Keratinocyte (primary cell): Measurements from ENCODE around the gene RGS18. TPM values are rescaled to one million over a fixed set of nuclear protein-coding genes. Genes with fewer than 3 reads are reported as not detected.

Experiments used
- DNase-seq: peaks from one replicate; pipeline ENCODE4 v3.0.0-alpha.2; 2011; ENCODE audit warnings: low read depth, missing footprints, low spot score
- FAIRE-seq: peaks from 2 replicates; lab custom pipeline; 2011; peaks lifted over from hg19 to GRCh38; lab: Jason Lieb, UNC
- H2AFZ ChIP-seq: 2 replicates; pipeline ENCODE4 v1.6.0; 2012; ENCODE audit warnings: low read length, control low read depth, inconsistent platforms; ENCODE audit not compliant: control insufficient read depth
- H3K27ac ChIP-seq: 2 replicates; pipeline ENCODE4 v1.5.1; 2011; ENCODE audit warnings: low read length; ENCODE audit not compliant: control insufficient read depth, insufficient read depth
- H3K27me3 ChIP-seq: 3 replicates; pipeline ENCODE4 v1.6.0; 2011; ENCODE audit warnings: low read length; ENCODE audit not compliant: control insufficient read depth, insufficient read depth; ENCODE audit errors: extremely low read depth
- H3K36me3 ChIP-seq, 2 experiments: 2 replicates in 1 of 2; 3 replicates in 1 of 2; pipeline ENCODE4 v1.5.1; 2011; ENCODE audit warnings: low read length in 2 of 2, mild to moderate bottlenecking in 1 of 2; ENCODE audit not compliant: control insufficient read depth in 2 of 2, insufficient read depth in 2 of 2; ENCODE audit errors: extremely low read depth in 1 of 2
- H3K4me1 ChIP-seq: 3 replicates; pipeline ENCODE4 v1.5.1; 2011; ENCODE audit warnings: low read length; ENCODE audit not compliant: control insufficient read depth, insufficient read depth; ENCODE audit errors: extremely low read depth
- H3K4me2 ChIP-seq: 3 replicates; pipeline ENCODE4 v1.6.0; 2011; ENCODE audit warnings: low read depth, low read length; ENCODE audit not compliant: control insufficient read depth, insufficient read depth; ENCODE audit errors: extremely low read depth
- H3K4me3 ChIP-seq, 3 experiments: fragments of 200-600 bp in 1 of 3; sonication (generic) in 1 of 3; 2 replicates in 2 of 3; 3 replicates in 1 of 3; pipeline ENCODE4 v1.5.1; 2011 to 2016; ENCODE audit warnings: low read length in 3 of 3, mild to moderate bottlenecking in 3 of 3, control low read depth in 2 of 3, inconsistent platforms in 1 of 3, low read depth in 1 of 3, mixed read lengths in 1 of 3, mixed run types in 1 of 3, moderate library complexity in 1 of 3; ENCODE audit not compliant: control insufficient read depth in 2 of 3, insufficient read depth in 2 of 3; ENCODE audit errors: extremely low read depth in 1 of 3
- H3K79me2 ChIP-seq: 2 replicates; pipeline ENCODE4 v1.6.0; 2012; ENCODE audit warnings: low read length; ENCODE audit not compliant: control insufficient read depth, insufficient read depth
- H3K9ac ChIP-seq: 3 replicates; pipeline ENCODE4 v1.6.0; 2011; ENCODE audit warnings: low read length; ENCODE audit not compliant: control insufficient read depth, insufficient read depth; ENCODE audit errors: extremely low read depth
- H3K9me1 ChIP-seq: 3 replicates; pipeline ENCODE4 v1.6.0; 2011; ENCODE audit warnings: low read length; ENCODE audit not compliant: control insufficient read depth, insufficient read depth; ENCODE audit errors: extremely low read depth
- H3K9me3 ChIP-seq: 2 replicates; pipeline ENCODE4 v1.5.1; 2012; ENCODE audit warnings: low read depth, low read length; ENCODE audit not compliant: control insufficient read depth
- H4K20me1 ChIP-seq: 3 replicates; pipeline ENCODE4 v1.6.0; 2011; ENCODE audit warnings: low read length; ENCODE audit not compliant: control insufficient read depth, insufficient read depth; ENCODE audit errors: extremely low read depth
- CTCF ChIP-seq, 3 experiments: IDR thresholded peaks in 1 of 3; conservative IDR thresholded peaks in 1 of 3; optimal IDR thresholded peaks in 1 of 3; 2 replicates in 2 of 3; 3 replicates in 1 of 3; pipeline versions ENCODE3 to v1.5.1; 2011; ENCODE audit warnings: low read length in 3 of 3, mild to moderate bottlenecking in 3 of 3, moderate library complexity in 2 of 3, control low read depth in 1 of 3, inconsistent platforms in 1 of 3; ENCODE audit not compliant: insufficient read depth in 2 of 3; ENCODE audit errors: extremely low read depth in 1 of 3
- EZH2 ChIP-seq: IDR thresholded peaks from one replicate; pipeline ENCODE4 v1.6.1; 2012; ENCODE audit warnings: inconsistent platforms, mild to moderate bottlenecking, low read length, moderate library complexity
- dilution Hi-C: fragments of 300-500 bp; cut with MboI; formaldehyde crosslinking; loops from one replicate; pipeline ENCODE4 v1.7.0; 2020; ENCODE audit warnings: low sequenced_read_pairs; ENCODE audit not compliant: extremely low pct_ligation_motif_present
- polyA plus RNA-seq, 5 experiments: library from polyadenylated mRNA; depleted of rRNA in 3 of 5; stranded (reverse) in 3 of 5; stranded (forward) in 1 of 5; unstranded in 1 of 5; fragments of >200 nt; gene quantifications; 1 replicate in 1 of 5; 2 replicates in 3 of 5; 3 replicates in 1 of 5; pipeline versions ENCODE4 v1.2.1 to v1.2.3, GENCODE V29; 2011 to 2012; ENCODE audit warnings: missing spikeins in 2 of 5, low read depth in 1 of 5, low replicate concordance in 1 of 5

RGS18 gene
- polyA plus RNA-seq, 1 donor (not counting 4 experiments of a cell fraction or from before 2014, with no cell fraction given), result 1.6 TPM

- H2AFZ ChIP-seq, result no peak overlapping the region
- no peak for TF ChIP-seq EZH2
- TF ChIP-seq CTCF (optimal IDR thresholded peaks at IDR 0.05 in 1 of 3, IDR thresholded peaks at IDR 0.05 in 1 of 3, conservative IDR thresholded peaks at IDR 0.05 in 1 of 3; ENCODE audit: extremely low read depth in 1 of 3, insufficient read depth in 2 of 3, low read length in 3 of 3), result no peak
Measured at GRCh38 chr1:192122668-192123067, 35.6 kb upstream of the RGS18 start.

GRCh38 chr1:192123212-192123611 is 35.0 kb upstream of the RGS18 start:
- Histone ChIP-seq H3K36me3 (no peaks in the 10 kb centered on the region), H3K27ac (no peak overlapping the region), H3K4me2 (no peak overlapping the region), H3K9ac (no peak overlapping the region), H4K20me1 (no peaks in the 10 kb centered on the region), H3K4me3 (no peak overlapping the region), H3K9me3 (no peaks in the 10 kb centered on the region), H3K9me1 (no peaks in the 10 kb centered on the region), H3K4me1 (no peaks in the 10 kb centered on the region), H2AFZ (no peak overlapping the region), H3K27me3 (no peaks in the 10 kb centered on the region), H3K79me2 (no peaks in the 10 kb centered on the region)
- FAIRE-seq (no peak), DNase-seq (no peak)
- TF ChIP-seq EZH2, result no peak
- no peak for TF ChIP-seq CTCF (optimal IDR thresholded peaks at IDR 0.05 in 1 of 3, IDR thresholded peaks at IDR 0.05 in 1 of 3, conservative IDR thresholded peaks at IDR 0.05 in 1 of 3; ENCODE audit: extremely low read depth in 1 of 3, insufficient read depth in 2 of 3, low read length in 3 of 3)
- dilution Hi-C loops, result no loop called here

More at GRCh38 chr1:192122668-192123067, 35.6 kb upstream of the RGS18 start:
- FAIRE-seq (no peak), DNase-seq (no peak)
- H3K4me1 ChIP-seq, result no peaks in the 10 kb centered on the region
- dilution Hi-C loops, result no loop called here
- no peak overlapping the region for H3K27ac ChIP-seq
- no peaks in the 10 kb centered on the region for H3K9me3 ChIP-seq
- no peaks in the 10 kb centered on the region for H4K20me1 ChIP-seq
- no peak overlapping the region for H3K9ac ChIP-seq
- H3K9me1 ChIP-seq, result no peaks in the 10 kb centered on the region
- H3K4me3 ChIP-seq, result no peak overlapping the region
- no peaks in the 10 kb centered on the region for H3K27me3 ChIP-seq
- H3K79me2 ChIP-seq, result no peaks in the 10 kb centered on the region
- no peaks in the 10 kb centered on the region for H3K36me3 ChIP-seq
- H3K4me2 ChIP-seq, result no peak overlapping the region
